Endothelial cell of umbilical vein (primary cell): ENCODE results near the gene BNC2. TPM values are rescaled to one million over a fixed set of nuclear protein-coding genes. Genes with fewer than 3 reads are reported as not detected.

Source experiments
- BruUV-seq: library from RNA; stranded (reverse); fragments of 400-500 nt; replicated peaks from 2 replicates; lab custom pipeline; 2021; lab: Mats Ljungman, UMichigan
- CTCF ChIA-PET: fragments of 300-600, 350-600 bp; sonication (Branson Sonifier 250); formaldehyde crosslinking; loops from one replicate; lab custom pipeline; 2021; ENCODE audit warnings: antibody characterized with exemption, inconsistent platforms; lab: Charles Lee
- POLR2A ChIA-PET: fragments of 300-600, 350-600 bp; sonication (Branson Sonifier 250); formaldehyde crosslinking; loops from one replicate; lab custom pipeline; 2021; ENCODE audit warnings: antibody characterized with exemption, inconsistent platforms; lab: Charles Lee
- DNase-seq: peaks from one replicate; pipeline ENCODE4 v3.0.0-alpha.2; 2011; ENCODE audit warnings: low read depth, low spot score
- FAIRE-seq: peaks from 2 replicates; lab custom pipeline; 2011; peaks lifted over from hg19 to GRCh38; lab: Jason Lieb, UNC
- H2AFZ ChIP-seq: 2 replicates; pipeline ENCODE4 v1.6.0; 2012; ENCODE audit warnings: low read depth, low read length, control low read depth, inconsistent platforms
- H3K27ac ChIP-seq: 2 replicates; pipeline ENCODE4 v1.5.1; 2011; ENCODE audit warnings: low read depth, mild to moderate bottlenecking, control low read depth, low read length, moderate library complexity; ENCODE audit not compliant: insufficient read depth
- H3K27me3 ChIP-seq, 2 experiments: 2 replicates each; pipeline versions ENCODE4 v1.6.0 to v1.6.1; 2011; ENCODE audit warnings: low read length in 2 of 2, mixed read lengths in 1 of 2; ENCODE audit not compliant: control insufficient read depth in 2 of 2, insufficient read depth in 2 of 2
- H3K36me3 ChIP-seq, 2 experiments: 2 replicates in 1 of 2; 3 replicates in 1 of 2; pipeline ENCODE4 v1.5.1; 2011; ENCODE audit warnings: low read length in 2 of 2, mild to moderate bottlenecking in 1 of 2, moderate library complexity in 1 of 2; ENCODE audit not compliant: control insufficient read depth in 2 of 2, insufficient read depth in 2 of 2; ENCODE audit errors: extremely low read depth in 1 of 2
- H3K4me1 ChIP-seq: 3 replicates; pipeline ENCODE4 v1.5.1; 2011; ENCODE audit warnings: mild to moderate bottlenecking, low read length; ENCODE audit not compliant: control insufficient read depth, insufficient read depth; ENCODE audit errors: extremely low read depth
- H3K4me2 ChIP-seq: 2 replicates; pipeline ENCODE4 v1.6.1; 2011; ENCODE audit warnings: low read length, control low read depth, mixed read lengths; ENCODE audit not compliant: insufficient read depth
- H3K4me3 ChIP-seq, 3 experiments: fragments of 200-600 bp in 1 of 3; sonication (generic), shearing (Covaris generic) in 1 of 3; replicated peaks in 1 of 3; 2 replicates each; pipeline ENCODE4 v1.5.1; 2011 to 2016; ENCODE audit warnings: control low read depth in 3 of 3, low read length in 3 of 3, mild to moderate bottlenecking in 2 of 3, inconsistent platforms in 1 of 3, low read depth in 1 of 3, moderate library complexity in 1 of 3; ENCODE audit not compliant: insufficient read depth in 1 of 3
- H3K79me2 ChIP-seq: 2 replicates; pipeline ENCODE4 v1.6.0; 2012; ENCODE audit warnings: low read length, inconsistent platforms; ENCODE audit not compliant: control insufficient read depth, insufficient read depth
- H3K9ac ChIP-seq: replicated peaks from 2 replicates; pipeline ENCODE3; 2011; ENCODE audit warnings: low read length, control low read depth; ENCODE audit not compliant: insufficient read depth; ENCODE audit errors: extremely low read depth
- H3K9me1 ChIP-seq: replicated peaks from 3 replicates; pipeline ENCODE4 v1.6.0; 2011; ENCODE audit warnings: mild to moderate bottlenecking, low read length; ENCODE audit not compliant: control insufficient read depth, insufficient read depth; ENCODE audit errors: extremely low read depth
- H3K9me3 ChIP-seq: replicated peaks from 2 replicates; pipeline ENCODE4 v1.5.1; 2012; ENCODE audit warnings: low read length, inconsistent platforms; ENCODE audit not compliant: control insufficient read depth, insufficient read depth
- H4K20me1 ChIP-seq: replicated peaks from 2 replicates; pipeline ENCODE3; 2011; ENCODE audit warnings: mild to moderate bottlenecking, low read length; ENCODE audit not compliant: control insufficient read depth, insufficient read depth; ENCODE audit errors: extremely low read depth
- CTCF ChIP-seq, 2 donors: IDR thresholded peaks; 1 replicate in 1 of 2; 2 replicates in 1 of 2; pipeline ENCODE4 v1.5.1; 2011; ENCODE audit warnings: low read length in 2 of 2, mild to moderate bottlenecking in 2 of 2, moderate library complexity in 2 of 2, control low read depth in 1 of 2, inconsistent platforms in 1 of 2, low read depth in 1 of 2; ENCODE audit not compliant: insufficient read depth in 1 of 2; ENCODE audit errors: extremely low read depth in 1 of 2
- EZH2 ChIP-seq: IDR thresholded peaks from 2 replicates; pipeline ENCODE4 v1.6.1; 2012; ENCODE audit warnings: borderline replicate concordance, low read depth, mild to moderate bottlenecking, moderate library complexity, low read length, inconsistent platforms; ENCODE audit not compliant: severe bottlenecking
- FOS ChIP-seq: IDR thresholded peaks from 2 replicates; pipeline ENCODE4 v1.6.1; 2011; ENCODE audit warnings: mild to moderate bottlenecking, low read length, moderate library complexity, borderline replicate concordance; ENCODE audit not compliant: insufficient read depth
- GATA2 ChIP-seq: IDR thresholded peaks from 2 replicates; pipeline ENCODE4 v1.7.0; 2011; ENCODE audit warnings: low read depth, mild to moderate bottlenecking, moderate library complexity, mixed read lengths, low read length; ENCODE audit not compliant: insufficient read length, insufficient read depth
- JUN ChIP-seq: IDR thresholded peaks from 2 replicates; pipeline ENCODE4 v1.6.1; 2011; ENCODE audit warnings: borderline replicate concordance, low read depth; ENCODE audit not compliant: insufficient read length, insufficient read depth
- MAX ChIP-seq: IDR thresholded peaks from 2 replicates; pipeline ENCODE4 v1.6.1; 2011; ENCODE audit not compliant: insufficient read depth, insufficient read length
- MYC ChIP-seq: IDR thresholded peaks from one replicate; pipeline ENCODE4 v1.6.1; 2011; ENCODE audit warnings: mild to moderate bottlenecking, low read depth, low read length
- POLR2A ChIP-seq: IDR thresholded peaks from 2 replicates; pipeline ENCODE4 v1.6.1; 2012; ENCODE audit warnings: low read depth, mild to moderate bottlenecking, control low read depth, low read length
- POLR2AphosphoS5 ChIP-seq: IDR thresholded peaks from 2 replicates; pipeline ENCODE4 v1.6.1; 2012; ENCODE audit warnings: low read depth, mild to moderate bottlenecking, control low read depth, low read length, moderate library complexity; ENCODE audit not compliant: insufficient read depth
- dilution Hi-C: fragments of 300-500 bp; cut with MboI; formaldehyde crosslinking; loops from one replicate; pipeline ENCODE4 v1.15.0; 2019; ENCODE audit warnings: low sequenced_read_pairs; ENCODE audit not compliant: extremely low pct_ligation_motif_present
- intact Hi-C: fragments of 100-400 bp; cut with micrococcal nuclease; formaldehyde crosslinking; loops from one replicate; pipeline ENCODE4 v1.10.0; 2022
- polyA plus RNA-seq, 4 experiments: library from polyadenylated mRNA; depleted of rRNA in 3 of 4; stranded (reverse) in 3 of 4; unstranded in 1 of 4; fragments of >200 nt; gene quantifications; 2 replicates each; pipeline versions ENCODE4 v1.2.1 to v1.2.3, GENCODE V29; 2011 to 2012; ENCODE audit warnings: missing spikeins in 1 of 4
- total RNA-seq: library from RNA; stranded (reverse); gene quantifications from 2 replicates; pipeline ENCODE4 v1.2.3, GENCODE V29; 2021

BNC2 gene
- total and polyA plus RNA-seq, 2 donors (not counting 3 experiments of a cell fraction or from before 2014, with no cell fraction given), result 12.1 to 34.3 TPM

GRCh38 chr9:16730162-16730561, 140.3 kb downstream of the BNC2 start:
- H3K9me1 ChIP-seq, result no peaks in the 10 kb centered on the region
- H3K9ac ChIP-seq, result no peak overlapping the region
- FAIRE-seq (no peak), DNase-seq (no peak)
- H3K4me3 ChIP-seq, result no peak overlapping the region
- H3K4me1 ChIP-seq, result peaks cover 22% of the 10 kb centered on the region
- no peaks in the 10 kb centered on the region for H3K79me2 ChIP-seq
- no peaks in the 10 kb centered on the region for H4K20me1 ChIP-seq
- no peak for TF ChIP-seq JUN
- TF ChIP-seq MAX, result no peak
- no peaks in the 10 kb centered on the region for H3K9me3 ChIP-seq
- H3K4me2 ChIP-seq, result no peak overlapping the region
- POLR2A ChIA-PET, result interaction anchor here (3.2 kb wide), 1 partner anchor 25 kb away, joined by 14 read pairs; no protein-coding TSS in a partner anchor
- H3K36me3 ChIP-seq, result no peaks in the 10 kb centered on the region
- no peak overlapping the region for H2AFZ ChIP-seq
- no peak overlapping the region for H3K27ac ChIP-seq
- BruUV-seq, result no TSS peak
- dilution Hi-C loops (no loop called here), intact Hi-C loops (no loop called here)
- CTCF ChIA-PET, result interaction anchor here (1.6 kb wide), 1 partner anchor 576 kb away, joined by 4 read pairs; no protein-coding TSS in a partner anchor
- H3K27me3 ChIP-seq, result no peaks in the 10 kb centered on the region

GRCh38 chr9:16729651-16730050, 140.8 kb downstream of the BNC2 start:
- TF ChIP-seq MYC (no peak), POLR2AphosphoS5 (no peak), CTCF (IDR thresholded peaks at IDR 0.05; ENCODE audit: extremely low read depth in 1 of 2, insufficient read depth in 1 of 2, low read depth in 1 of 2, low read length in 2 of 2) (no peak), MAX (no peak), EZH2 (no peak), POLR2A (no peak), JUN (no peak), FOS (no peak), GATA2 (no peak)
- H3K9me3 ChIP-seq, result no peaks in the 10 kb centered on the region
- POLR2A ChIA-PET, result interaction anchor here (3.2 kb wide), 1 partner anchor 25 kb away, joined by 14 read pairs; no protein-coding TSS in a partner anchor
- dilution Hi-C loops, result no loop called here
- H3K9ac ChIP-seq, result no peak overlapping the region
- no peaks in the 10 kb centered on the region for H3K9me1 ChIP-seq
- no peak for FAIRE-seq
- no peak overlapping the region for H3K27ac ChIP-seq
- no peaks in the 10 kb centered on the region for H3K36me3 ChIP-seq
- no TSS peak for BruUV-seq
- no peaks in the 10 kb centered on the region for H3K79me2 ChIP-seq
- no peak for DNase-seq
- H3K4me1 ChIP-seq, result peaks cover 22% of the 10 kb centered on the region
- H3K4me3 ChIP-seq, result no peak overlapping the region
- H4K20me1 ChIP-seq, result no peaks in the 10 kb centered on the region
- H3K27me3 ChIP-seq, result no peaks in the 10 kb centered on the region
- intact Hi-C loops, result loop anchor here (5.0 to 10.0 kb wide), 4 partner anchors 152 to 577 kb away; no protein-coding TSS in a partner anchor
- CTCF ChIA-PET, result interaction anchor here (1.2 to 1.6 kb wide), 2 partner anchors 466 to 575 kb away, joined by 3 to 4 read pairs; no protein-coding TSS in a partner anchor
- H3K4me2 ChIP-seq, result no peak overlapping the region
- H2AFZ ChIP-seq, result no peak overlapping the region
